ENCODE data around the gene EPN2. TPM values are rescaled to one million over a fixed set of nuclear protein-coding genes. Genes with fewer than 3 reads are reported as not detected.

EPN2 gene
- total RNA-seq, 1 donor from 2014 or later = 85.5 TPM

DNA sequence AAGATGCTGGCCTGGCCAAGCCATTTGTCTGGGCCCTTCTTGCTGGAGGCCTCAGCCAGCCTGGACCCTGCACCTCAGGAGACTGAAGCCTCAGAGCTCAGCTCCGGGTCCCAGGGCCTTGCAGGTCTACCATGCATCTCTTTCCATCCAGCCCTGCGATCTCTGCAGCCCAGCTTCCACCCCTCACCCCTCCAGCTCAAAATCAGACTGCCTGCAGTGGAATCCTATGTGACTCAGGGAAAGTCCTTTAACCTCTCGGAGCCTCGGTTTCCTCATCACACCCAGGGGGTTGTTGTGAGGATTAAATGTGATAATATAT, 128.3 kb downstream of the EPN2 start:
- intact Hi-C loops (cut with DNase I) = no loop called here
- no peak for DNase-seq (ENCODE audit: missing footprints)
- no peak for ATAC-seq

DNA sequence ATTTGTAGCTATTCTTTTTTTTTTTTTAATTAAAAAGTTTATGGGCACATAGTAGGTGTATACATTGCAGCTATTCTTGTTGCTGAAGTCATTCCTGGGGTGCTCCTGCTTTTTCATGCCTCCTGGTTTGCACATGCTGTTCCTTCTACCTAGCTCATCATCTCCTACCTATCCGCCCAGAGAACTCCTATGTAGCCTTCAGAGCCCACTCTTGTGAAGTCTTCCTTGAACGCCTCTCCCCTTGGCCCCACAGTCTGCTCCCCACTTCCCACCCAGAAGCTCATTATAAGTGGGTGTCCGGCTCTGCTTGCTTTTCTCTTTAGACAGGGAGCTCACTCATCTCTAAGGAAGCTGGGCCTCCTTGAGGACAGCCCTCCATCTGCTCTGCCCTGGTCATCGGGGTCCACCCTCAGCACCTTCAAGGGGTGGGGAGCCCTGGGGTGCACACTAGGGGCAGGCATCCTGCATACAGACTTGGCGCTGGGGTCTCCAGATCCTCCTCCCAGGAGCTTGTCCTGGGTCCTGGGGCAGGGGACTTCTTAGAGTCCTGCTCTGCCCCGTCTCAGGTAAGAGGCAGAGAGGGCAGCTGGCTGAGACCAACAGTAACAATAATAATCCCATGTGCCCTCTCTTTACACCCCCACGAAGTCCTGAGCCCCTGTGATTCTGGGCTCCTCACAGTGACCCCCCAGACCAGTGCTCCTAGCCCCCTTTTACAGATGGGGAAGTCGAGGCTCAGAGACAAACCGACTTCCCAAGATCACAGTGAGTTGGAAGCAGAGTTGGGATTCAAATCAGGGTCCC, 128.9 kb downstream of the EPN2 start:
- ATAC-seq (no peak), DNase-seq (ENCODE audit: missing footprints) (no peak)
- intact Hi-C loops (cut with DNase I) = no loop called here

DNA sequence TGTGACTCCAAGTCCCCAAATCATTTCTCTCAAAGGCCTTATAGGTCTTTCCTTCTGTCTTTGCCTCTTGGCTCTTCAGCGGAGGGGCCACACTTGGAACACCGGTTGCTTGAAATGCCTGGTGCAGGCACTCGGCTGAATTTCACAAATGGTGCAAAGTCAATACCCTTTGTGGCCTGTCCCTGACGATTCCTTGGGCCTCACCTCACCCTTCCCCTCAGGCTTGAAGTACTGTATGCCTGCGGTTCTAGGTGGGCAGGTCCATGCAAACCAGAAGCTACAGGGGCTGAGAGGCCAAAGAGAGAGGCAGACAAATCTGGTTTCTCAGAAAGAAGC, 129.4 kb downstream of the EPN2 start:
- ATAC-seq = no peak
- DNase-seq (ENCODE audit: missing footprints) = no peak
- intact Hi-C loops (cut with DNase I) = no loop called here

DNA sequence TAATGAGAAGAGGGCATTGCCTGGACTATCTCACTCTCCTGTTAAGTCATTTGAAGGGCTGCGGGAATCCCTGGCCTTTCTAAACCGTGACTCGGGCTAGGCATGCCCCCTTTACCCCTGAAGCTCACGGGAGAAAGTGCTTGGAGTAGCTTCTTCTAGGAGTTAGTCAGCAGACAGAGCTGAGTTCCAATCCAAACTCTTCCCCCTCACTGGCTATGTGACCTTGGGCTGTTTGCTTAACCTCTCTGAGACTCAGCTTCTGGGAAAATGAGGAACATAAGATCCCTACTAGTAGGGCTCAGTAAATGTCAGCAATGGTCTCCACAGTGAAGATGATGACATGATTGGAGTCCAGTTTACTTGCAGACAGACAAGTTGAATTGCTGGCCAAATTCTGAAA, 131.1 kb downstream of the EPN2 start:
- intact Hi-C loops (cut with DNase I) = no loop called here
- ATAC-seq (no peak), DNase-seq (ENCODE audit: missing footprints) (no peak)

DNA sequence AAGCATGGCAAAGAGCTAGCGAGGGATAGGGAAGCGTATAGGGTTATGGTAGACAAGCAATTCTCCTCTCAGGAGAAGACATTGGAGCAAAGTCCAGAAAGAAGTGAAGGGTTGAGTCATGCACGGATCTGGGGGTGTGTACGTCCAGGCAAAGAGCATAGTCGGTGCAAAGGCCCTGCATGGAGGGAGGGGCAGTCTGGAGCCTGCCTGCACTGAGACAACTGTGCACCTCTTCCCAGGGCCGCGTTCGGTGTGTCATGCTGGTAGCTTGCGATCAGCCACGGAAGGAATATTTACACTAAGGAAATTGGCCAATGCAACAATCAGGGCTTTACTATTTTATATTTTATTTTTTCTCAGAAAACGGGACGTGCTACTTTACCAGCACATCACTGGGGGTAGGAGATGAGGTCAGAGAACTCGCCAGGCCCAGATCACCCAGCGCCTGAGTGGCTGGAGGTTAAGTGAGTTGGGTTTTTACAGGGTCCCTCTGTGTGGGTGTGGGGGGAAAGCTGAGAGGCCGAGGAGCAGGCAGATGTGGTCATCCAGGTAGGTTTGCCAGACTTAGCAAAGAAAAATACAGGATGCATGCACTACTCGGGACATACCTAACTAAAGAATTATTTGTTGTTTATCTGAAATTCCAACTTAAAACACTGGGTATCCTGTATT, 132.1 kb downstream of the EPN2 start:
- DNase-seq (ENCODE audit: missing footprints) (no peak), ATAC-seq (no peak)
- intact Hi-C loops (cut with DNase I) = no loop called here

DNA sequence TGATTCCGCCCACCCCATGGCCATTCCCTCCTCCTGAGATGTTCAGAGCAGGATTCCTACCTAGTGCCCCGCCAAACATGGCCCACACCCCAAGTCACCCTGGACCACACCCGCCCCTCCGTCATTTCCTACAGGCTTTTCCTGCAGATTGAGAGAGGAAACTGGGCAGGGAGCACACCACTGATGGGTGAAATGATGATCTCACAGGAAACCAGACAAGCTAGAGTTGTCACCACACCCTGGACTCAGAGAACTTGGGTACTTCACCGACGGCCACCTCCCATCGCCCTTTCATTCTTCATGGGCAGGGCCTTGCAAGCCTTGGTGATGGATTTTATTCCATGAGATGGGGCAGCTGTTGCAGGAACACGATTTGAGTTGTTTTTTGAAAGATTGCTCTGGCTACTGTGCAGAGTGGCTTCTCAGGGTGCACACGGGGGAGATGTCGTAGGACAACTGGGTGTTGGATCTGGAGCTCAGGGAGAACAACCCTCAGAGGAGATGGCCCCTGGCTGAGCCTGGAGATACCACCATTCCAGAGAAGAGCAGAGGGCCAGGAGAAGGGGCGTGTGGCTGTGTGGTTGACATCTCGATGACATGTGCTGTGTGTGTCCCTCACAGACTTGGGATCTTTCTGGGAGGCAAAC, 132.8 kb downstream of the EPN2 start:
- intact Hi-C loops (cut with DNase I) = no loop called here
- ATAC-seq (peak; percentile 55), DNase-seq (ENCODE audit: missing footprints) (no peak)

DNA sequence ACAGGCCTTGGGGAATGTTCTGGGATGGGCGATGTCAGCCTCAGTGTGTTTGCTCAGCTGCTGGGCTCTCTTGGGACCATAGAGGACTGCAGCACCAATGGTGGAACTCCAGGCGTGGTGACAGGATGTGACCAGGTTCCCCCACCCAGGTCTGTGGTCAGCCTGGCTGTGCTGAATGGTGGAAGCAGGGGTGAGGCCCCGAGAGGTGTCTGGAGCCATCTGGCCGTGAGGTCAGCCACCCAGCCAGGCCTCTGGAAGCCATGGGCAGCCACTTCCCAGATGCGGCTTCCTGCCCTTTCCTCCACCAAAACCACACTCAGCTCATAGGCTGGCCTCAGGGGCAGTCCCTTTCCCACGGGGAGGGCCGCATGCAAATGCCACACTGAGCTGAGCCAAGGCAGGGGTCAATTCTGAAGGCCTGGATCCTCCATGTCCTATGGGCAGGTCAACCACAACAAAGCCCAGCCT, 133.4 kb downstream of the EPN2 start:
- intact Hi-C loops (cut with DNase I) = no loop called here
- ATAC-seq (peak; percentile 67), DNase-seq (ENCODE audit: missing footprints) (no peak)

DNA sequence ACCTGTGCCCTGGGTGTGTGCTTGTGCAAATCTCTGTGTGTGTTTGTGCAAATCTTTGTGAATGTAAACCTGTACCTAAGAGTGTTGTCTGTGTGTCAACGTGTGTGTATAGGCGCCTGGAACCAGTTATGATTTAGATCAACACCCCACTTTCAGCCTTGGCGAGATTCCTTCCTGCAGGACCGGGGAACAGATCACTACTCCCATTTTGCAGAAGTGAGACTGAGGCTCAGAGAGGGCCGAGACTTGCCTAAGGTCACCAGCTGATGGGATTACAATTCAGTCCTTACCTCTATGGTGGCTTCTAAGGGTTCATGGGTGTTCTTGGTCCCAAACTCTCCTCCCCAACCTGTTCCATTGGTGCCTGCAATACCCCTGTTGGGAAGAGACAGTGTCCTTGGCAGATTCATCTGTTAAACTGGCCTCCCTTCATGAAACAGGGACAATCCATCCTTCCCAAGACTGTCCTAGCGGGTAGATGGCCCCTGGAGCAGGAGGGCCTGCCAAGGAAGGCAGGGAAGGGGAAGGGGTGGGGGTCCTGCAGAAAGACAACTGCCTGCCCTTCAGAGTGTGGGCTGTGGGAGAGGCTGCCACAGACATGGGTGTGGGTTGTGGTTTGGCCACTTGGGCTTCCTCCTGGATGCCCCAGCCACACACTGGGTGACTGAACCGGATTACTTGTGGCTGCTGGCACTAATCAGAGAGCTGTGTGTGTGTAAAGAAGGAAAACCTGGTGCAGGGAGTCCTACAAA, 134.3 kb downstream of the EPN2 start:
- DNase-seq (ENCODE audit: missing footprints) (no peak), ATAC-seq (no peak)
- intact Hi-C loops (cut with DNase I) = no loop called here

DNA sequence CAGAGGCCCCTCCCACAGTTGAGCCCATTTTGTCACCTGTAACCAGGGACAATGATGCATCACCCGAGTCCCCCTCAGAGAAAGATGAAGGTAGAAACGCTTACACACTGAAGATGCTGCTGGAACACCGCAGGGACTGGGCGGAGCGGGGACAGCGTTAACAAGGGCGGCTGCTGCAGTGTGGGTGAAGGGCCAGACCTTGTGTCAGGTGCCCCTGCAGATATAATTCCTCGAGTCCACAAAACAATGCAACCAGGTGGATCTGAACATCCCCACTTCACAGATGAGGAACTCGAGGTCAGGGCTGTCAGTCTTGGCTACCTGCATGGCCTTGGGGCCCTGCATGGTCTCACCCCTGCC, 134.8 kb downstream of the EPN2 start:
- ATAC-seq (no peak), DNase-seq (ENCODE audit: missing footprints) (no peak)
- intact Hi-C loops (cut with DNase I) = no loop called here

DNA sequence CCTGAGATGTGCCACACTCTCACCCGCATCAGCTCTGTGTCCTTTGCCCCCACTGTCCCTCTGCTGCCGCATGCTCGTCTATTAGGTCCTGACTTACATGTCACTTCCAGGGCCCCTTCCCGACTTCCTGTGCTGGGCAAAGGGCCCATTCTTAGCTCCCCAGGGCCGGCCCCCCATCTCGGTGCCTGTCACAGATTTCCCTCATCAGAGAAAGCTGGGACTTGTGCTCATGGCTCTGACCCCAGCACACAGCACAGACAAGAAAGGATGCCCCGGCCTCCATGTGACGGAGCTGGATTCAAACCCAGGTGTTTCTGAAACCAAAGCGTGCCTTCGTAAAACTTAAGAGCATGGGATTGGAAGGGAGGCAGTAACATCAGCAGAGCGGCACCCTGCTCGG, 135.3 kb downstream of the EPN2 start:
- no peak for DNase-seq (ENCODE audit: missing footprints)
- intact Hi-C loops (cut with DNase I) = no loop called here
- ATAC-seq = no peak

DNA sequence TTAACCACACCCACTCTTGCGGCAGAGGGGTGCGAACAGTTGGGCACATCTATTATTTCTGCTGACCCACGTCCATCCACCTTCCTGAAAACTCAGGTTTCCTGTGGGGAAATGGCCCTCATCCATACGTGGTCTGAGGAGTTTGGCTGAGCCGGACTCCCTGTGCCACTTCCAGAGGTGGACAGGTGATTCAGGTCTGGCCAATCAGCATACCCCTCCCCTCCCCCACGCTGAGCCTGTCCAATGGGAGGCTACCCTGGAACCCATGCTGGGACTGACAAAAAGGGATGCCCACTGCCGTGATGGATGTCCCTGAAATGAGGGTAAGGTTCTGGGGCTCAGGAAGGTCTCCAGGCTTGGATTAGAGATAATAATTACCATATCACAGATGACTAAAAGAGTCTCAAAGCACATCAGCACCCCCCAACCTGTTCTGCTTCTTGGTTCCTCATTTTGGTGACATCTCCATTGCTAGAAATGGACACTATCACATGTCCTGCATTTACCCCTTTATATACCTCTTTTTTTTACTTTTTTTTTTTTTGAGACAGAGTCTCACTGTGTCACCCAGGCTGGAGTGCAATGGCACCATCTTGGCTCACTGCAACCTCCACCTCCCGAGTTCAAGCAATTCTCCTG, 135.8 kb downstream of the EPN2 start:
- ATAC-seq (no peak), DNase-seq (ENCODE audit: missing footprints) (no peak)
- intact Hi-C loops (cut with DNase I) = no loop called here

DNA sequence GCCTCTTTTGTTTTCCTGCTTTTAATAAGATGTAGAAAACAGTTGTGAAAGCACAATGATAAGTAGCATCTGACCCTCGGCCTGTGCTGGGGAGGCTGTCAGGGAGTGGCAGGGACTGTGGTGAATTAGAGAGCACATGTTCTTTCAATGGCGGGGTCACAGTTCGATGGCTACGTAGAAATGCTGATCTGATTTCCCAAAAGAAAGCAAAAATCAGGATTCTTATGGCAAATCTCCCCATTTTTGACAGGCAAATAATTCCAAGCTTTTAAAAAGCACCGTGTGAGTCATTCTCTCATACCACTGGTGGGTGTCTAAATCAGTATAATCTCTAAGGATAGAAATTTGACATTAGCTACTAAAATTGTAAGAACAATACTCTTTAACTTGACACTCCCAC, 137.0 kb downstream of the EPN2 start:
- DNase-seq (ENCODE audit: missing footprints) (no peak), ATAC-seq (no peak)
- intact Hi-C loops (cut with DNase I) = no loop called here

DNA sequence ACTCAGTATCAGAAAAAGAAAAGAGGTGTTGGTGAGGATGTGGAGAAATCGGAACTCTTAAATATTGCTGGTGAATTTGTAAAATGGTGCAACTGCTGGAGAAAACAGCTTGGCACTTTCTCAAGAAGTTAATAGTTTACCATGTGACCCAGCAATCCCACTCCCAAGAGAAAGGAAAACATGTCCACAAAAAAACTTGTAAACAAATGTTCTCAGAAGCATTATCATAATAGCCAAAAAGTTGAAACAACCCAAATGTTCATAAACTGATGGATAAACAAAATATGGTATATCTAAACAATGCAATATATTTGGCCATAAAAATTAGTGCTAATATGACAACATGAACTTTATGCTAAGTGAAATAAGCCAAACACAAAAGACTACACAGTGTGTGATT, 138.6 kb downstream of the EPN2 start:
- DNase-seq (ENCODE audit: missing footprints) = no peak
- intact Hi-C loops (cut with DNase I) = loop anchor here (5.0 kb wide), 1 partner anchor 272 kb away; the partner anchor contains the start of gene ALDH3A2
- ATAC-seq = no peak

DNA sequence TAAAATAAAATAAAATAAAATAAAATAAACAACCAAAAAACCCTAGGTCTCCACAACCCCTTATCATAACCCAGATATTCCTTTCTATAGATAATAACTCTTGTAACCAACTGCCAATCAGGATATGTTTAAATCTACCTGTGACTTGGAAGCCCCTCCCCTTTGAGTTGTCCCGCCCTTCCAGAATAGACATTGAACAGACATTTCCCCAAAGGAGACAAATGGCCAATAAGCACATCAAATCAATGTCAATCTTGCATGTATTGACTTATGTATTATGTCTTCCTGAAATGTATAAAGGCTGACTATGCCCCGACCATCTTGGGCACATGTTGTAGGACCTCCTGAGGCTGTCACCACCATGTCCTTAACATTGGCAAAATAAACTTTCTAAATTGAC, 139.6 kb downstream of the EPN2 start:
- no peak for ATAC-seq
- DNase-seq (ENCODE audit: missing footprints) = no peak
- intact Hi-C loops (cut with DNase I) = loop anchor here (5.0 kb wide), 1 partner anchor 270 kb away; the partner anchor contains the start of gene ALDH3A2

DNA sequence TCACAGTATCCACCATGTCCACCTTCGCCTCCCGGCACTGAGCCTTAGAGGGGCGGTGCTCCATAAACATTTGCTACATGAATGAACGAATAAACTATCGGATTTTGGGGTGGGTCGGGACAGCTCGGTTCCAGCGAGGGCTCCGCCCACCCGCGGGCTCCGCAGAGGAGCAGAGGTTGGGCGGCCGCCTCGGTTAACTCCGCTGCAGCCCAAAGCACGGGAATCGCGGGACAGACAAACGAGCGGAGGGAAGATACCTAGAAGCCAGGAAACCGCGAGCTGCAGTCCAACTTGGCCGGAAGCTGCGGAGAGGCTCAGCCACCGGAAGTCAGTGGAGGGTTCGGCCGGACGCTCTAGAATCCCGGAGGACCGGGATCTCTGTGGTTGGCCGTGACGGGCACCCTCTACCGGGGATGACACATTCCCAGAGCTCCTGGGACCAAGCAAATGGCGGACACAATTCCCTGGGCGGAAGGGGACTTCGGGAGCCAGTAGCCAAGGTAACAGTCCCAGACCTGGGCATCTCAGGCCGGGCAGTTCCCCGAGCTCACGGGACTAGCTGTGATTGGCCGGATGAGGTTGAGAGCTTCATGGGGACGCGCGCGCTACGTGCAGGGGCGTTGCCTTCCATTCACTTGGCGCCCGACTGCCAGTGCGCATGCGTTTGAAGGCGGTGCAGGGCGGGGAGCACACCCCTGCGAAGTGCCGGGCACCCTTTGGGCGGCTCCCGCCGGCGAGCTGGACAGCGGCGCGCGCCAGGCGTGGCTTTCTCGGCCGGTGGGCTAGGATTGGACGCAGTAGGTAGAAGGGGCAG, 140.6 kb downstream of the EPN2 start:
- intact Hi-C loops (cut with DNase I) = loop anchor here (5.0 kb wide), 1 partner anchor 269 kb away; the partner anchor contains the start of gene ALDH3A2
- DNase-seq (ENCODE audit: missing footprints) = peak; percentile 100
- ATAC-seq = peak; percentile 98

DNA sequence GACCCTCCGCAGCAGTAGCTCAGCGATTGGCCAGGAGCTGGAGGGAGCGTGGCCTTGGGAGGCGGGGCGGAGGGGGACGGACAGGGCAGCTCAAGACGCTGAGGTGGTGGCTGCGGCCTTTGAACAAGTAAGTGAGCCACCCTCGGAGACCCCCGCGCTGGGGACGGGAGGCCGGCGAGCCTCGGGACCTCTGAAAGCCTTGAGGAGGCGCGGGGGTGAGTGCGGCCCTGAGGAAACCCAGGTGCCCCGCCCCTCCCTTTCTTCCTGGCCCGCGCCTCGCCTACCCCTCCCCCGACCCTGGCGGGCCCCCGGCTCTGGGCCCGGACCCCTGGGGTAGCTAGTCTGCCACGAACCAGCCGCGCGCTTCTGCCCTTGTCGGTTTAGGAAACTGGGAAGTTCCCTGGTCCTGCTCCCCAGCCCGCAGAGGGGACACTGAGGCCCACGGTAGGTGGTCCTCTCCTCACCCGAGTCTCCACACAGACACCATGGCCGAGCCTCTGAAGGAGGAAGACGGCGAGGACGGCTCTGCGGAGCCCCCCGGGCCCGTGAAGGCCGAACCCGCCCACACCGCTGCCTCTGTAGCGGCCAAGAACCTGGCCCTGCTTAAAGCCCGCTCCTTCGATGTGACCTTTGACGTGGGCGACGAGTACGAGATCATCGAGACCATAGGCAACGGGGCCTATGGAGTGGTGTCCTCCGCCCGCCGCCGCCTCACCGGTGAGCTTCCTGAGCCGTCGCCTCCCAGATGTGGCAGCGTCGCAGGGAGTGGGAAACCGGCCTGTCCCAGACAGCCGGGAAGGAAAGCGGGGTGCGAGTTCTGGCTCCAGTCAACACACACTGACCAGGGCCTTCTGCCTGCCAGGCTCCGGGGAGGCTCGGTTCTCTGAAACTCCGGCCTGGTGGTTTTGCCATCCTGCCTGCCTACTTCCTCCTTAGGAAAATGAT, 141.5 kb downstream of the EPN2 start, which contains the start of gene MAPK7:
TSS of gene MAPK7 (plus strand) at position 83 of the 945 bp plus-strand sequence. CDS start at position 486, 403 bp downstream.
- ATAC-seq (no peak), DNase-seq (ENCODE audit: missing footprints) (no peak)
- intact Hi-C loops (cut with DNase I) = loop anchor here (5.0 kb wide), 1 partner anchor 269 kb away; the partner anchor contains the start of gene ALDH3A2

All from Right ventricle myocardium inferior (tissue), 1 donor.